RWPE1 (cell line): Measurements from ENCODE around the gene DGKH.

Source experiments
- CTCF ChIA-PET: fragments of 350-600 bp; sonication (Branson Sonifier 250); formaldehyde crosslinking; extraction: SDS; loops from one replicate; lab custom pipeline; 2021; lab: Yijun Ruan, JAX
- POLR2A ChIA-PET: fragments of 400-600 bp; formaldehyde crosslinking; extraction: SDS; loops from one replicate; lab custom pipeline; 2020; ENCODE audit warnings: antibody characterized with exemption; ENCODE audit not compliant: low non-redundant PET; lab: Yijun Ruan, JAX
- DNase-seq: peaks from one replicate; pipeline ENCODE4 v3.0.0; 2012; ENCODE audit warnings: low spot score
- H3K27ac ChIP-seq: fragments of 450-650 bp; 2 replicates; pipeline ENCODE4 v1.5.1; 2017
- TF ChIP-seq, protein P1 (sequence below): fragments of 450-650 bp; conservative IDR thresholded peaks from 2 replicates; pipeline ENCODE4 v1.5.1; 2017; ENCODE audit warnings: low read depth, mild to moderate bottlenecking

The DGKH gene

DNA sequence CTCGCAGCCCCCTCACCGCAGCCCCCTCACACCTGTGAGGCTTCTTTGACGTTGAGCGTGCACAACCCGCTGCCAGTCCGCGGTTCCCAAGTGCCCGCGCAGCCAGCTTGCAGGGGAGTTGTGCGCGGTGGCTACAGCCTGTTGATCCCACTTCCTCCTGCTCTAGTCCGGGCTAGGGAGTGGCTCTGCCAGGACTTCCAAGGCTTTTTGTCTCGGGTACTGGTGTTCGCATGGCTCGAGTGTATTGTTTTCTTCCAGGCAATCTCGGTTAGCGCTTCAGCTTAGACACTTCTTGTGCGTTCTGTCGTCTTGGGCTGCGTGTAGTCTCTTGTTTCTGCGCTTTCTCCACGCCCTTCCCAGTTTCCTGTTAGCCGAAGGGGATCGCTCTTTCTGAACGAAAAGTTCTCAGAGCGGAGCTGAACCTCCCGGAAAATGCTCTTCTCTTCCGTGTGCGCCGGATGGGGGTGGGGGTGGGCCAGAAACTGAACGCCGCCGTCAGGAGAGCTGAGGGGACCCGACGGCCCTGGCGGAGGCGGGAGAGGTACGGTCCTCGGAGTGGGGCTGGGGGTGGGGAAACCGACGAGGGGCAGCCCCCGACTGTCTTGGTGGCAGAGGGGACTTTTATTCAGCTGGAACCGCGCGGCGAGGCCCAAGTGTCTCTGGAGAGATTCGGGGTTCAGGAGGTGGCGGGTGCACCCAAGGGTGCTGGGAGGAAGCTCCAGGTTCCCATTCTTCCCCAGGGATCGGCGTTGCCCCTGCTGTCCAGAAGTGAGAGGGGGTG lies 697 bp upstream of the DGKH start:
- TF ChIP-seq, protein P1, sequence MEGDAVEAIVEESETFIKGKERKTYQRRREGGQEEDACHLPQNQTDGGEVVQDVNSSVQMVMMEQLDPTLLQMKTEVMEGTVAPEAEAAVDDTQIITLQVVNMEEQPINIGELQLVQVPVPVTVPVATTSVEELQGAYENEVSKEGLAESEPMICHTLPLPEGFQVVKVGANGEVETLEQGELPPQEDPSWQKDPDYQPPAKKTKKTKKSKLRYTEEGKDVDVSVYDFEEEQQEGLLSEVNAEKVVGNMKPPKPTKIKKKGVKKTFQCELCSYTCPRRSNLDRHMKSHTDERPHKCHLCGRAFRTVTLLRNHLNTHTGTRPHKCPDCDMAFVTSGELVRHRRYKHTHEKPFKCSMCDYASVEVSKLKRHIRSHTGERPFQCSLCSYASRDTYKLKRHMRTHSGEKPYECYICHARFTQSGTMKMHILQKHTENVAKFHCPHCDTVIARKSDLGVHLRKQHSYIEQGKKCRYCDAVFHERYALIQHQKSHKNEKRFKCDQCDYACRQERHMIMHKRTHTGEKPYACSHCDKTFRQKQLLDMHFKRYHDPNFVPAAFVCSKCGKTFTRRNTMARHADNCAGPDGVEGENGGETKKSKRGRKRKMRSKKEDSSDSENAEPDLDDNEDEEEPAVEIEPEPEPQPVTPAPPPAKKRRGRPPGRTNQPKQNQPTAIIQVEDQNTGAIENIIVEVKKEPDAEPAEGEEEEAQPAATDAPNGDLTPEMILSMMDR = no peak
- peak; percentile 63 for DNase-seq
- ChIA-PET POLR2A (interaction anchor here (0.6 to 1.2 kb wide), 2 partner anchors 56 to 88 kb away, joined by 3 read pairs; no protein-coding TSS in a partner anchor), CTCF (interaction anchor here (1.0 to 1.2 kb wide), 5 partner anchors 16 to 379 kb away, joined by 3 to 5 read pairs (median 4); no protein-coding TSS in a partner anchor)
- H3K27ac ChIP-seq = peak overlapping the region; percentile 98

DNA sequence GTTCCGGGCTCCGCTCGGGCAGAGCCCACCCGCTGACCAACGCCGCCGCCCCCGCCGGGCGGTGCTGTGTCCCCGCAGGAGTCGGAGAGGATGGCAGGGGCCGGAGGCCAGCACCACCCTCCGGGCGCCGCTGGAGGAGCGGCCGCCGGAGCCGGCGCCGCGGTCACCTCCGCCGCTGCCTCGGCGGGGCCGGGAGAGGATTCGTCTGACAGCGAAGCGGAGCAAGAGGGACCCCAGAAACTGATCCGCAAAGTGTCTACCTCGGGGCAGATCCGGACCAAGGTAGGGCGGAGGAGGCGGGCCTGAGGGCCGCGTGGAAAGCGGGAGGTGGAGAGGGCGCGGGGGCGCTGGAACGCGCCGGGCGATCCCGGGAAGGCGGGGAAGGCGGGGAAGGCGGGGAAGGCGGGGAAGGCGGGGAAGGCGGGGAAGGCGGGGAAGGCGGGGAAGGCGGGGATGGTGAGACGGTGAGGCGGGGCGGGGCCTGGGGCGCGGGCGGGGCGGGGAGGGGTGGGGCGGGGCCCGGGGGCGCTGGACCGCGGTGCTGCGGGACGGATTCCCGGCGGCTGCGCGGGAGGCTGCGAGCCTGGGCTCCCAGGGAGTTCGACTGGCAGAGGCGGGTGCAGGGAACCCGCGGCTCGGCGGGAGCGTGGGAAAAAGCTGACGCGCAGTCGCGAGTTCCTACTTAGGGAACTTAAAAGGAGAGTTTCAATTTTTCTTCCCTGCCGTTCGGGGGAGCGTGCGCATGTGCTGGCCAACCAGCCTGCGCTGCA lies 421 bp downstream of the DGKH start:
- DNase-seq = peak; percentile 80
- H3K27ac ChIP-seq = peak overlapping the region; percentile 98
- ChIA-PET POLR2A (interaction anchor here (1.2 kb wide), 1 partner anchor 89 kb away, joined by 3 read pairs; no protein-coding TSS in a partner anchor), CTCF (interaction anchor here (1.0 kb wide), 2 partner anchors 61 to 380 kb away, joined by 3 to 5 read pairs; no protein-coding TSS in a partner anchor)
- TF ChIP-seq, protein P1 = peak; percentile 37

DNA sequence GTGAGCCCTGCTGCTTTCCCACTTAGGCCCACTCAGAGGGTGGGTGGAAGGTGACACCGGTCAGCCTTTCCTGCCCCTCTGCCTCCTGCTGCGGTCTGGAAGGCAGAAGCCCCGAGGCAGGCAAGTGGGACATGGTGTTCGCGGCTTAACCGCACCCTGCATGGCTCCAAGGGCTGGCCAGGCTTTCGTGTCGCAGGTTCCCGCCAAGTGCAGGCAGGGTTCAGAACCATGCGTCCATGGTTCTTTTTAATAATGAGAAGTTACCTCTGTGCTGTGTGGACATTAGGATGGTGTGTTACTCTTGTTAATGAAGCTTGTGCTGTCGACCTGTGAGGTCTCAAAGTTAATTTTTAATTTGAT lies 986 bp downstream of the DGKH start:
- DNase-seq = no peak
- POLR2A ChIA-PET = no interaction called here
- TF ChIP-seq, protein P1 = no peak
- CTCF ChIA-PET = no interaction called here
- peak overlapping the region; percentile 98 for H3K27ac ChIP-seq

DNA sequence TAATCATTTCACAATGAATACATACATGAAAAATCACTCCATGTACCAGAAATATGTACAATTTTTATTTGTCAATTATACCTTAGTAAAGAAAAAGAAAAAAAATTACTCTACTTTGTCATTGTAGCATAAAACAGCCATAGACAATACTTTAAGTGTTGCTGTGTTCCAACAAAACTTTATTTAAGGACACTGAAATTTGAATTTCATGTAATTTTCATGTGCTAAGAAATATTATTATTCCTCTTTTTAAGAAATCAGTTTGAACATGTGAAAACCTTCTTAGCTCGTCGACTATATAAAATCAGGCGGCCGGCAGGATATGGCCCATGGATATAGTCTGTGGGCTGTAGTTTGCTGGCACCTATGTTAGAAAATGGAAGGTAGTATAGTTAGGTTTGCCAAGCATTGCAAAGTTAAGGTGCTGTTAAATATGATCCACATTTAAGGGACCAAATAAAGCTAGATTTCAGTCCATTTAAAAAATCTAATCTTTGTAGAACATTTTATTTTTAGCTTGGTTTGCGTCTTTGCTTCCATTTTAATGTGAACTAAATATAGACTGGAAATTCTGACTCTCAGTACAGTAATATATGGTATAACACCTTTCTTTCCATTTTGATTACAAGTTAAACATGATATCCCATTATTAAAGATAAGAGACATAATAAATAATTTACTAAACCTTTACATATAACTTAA lies 6.5 kb downstream of the DGKH start:
- no peak for DNase-seq
- H3K27ac ChIP-seq = no peak overlapping the region
- POLR2A ChIA-PET = no interaction called here
- CTCF ChIA-PET = no interaction called here
- TF ChIP-seq, protein P1 = no peak

DNA sequence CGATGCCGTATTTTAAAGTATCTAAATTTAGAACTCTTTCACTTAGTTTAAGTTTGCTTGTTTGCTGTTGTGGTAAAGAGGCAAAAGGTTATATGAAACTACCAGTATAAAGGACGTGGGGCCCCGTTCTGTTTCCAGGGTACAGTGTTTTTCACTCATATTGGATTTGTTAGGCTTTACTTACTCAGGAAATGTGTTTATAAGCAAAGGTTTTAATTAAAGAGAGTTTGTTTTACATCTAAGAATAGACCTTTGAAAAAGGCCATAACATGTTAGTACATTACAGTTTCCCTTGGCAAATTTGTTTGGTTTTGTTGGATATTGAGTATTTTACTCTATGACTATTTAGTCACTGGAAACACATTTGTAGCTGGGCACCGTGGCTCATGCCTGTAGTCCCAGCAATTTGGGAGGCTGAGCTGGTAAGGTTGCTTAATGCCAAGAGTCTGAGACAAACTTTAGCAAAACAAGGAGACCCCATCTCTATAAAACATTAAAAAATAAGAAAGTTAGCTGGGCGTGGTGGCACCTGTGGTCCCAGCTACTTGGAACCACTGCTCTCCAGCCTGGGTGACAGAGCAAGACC lies 7.1 kb downstream of the DGKH start:
- H3K27ac ChIP-seq = no peak overlapping the region
- CTCF ChIA-PET = no interaction called here
- POLR2A ChIA-PET = no interaction called here
- TF ChIP-seq, protein P1 = no peak
- no peak for DNase-seq

DNA sequence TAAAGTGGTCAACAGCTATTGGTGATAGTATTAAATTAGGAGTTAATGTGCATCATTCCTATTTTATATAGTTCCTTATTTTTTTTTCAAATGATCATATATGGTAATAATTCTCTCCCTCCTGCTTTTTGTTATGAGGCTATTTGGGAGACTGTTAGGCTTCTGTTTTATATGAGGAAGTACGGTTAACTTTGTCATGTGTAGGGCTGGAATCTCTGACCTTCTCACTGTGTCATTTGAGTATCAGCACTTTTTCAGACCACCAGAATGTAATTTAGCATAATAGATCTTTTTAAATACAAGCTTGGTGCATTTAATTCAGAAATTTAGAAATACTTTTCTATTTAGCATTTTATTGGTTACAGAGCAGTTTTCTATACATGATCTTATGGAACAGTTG lies 7.7 kb downstream of the DGKH start:
- ChIA-PET CTCF (no interaction called here), POLR2A (no interaction called here)
- TF ChIP-seq, protein P1 = no peak
- H3K27ac ChIP-seq = no peak overlapping the region
- no peak for DNase-seq
